GM19395 (cell line): ENCODE measurements around the gene TAS2R13.

Experiments used
- ATAC-seq: cut with Tn5 transposase; IDR thresholded peaks from one replicate; pipeline ENCODE4 v1.9.1; 2021; ENCODE audit warnings: mild to moderate bottlenecking, moderate library complexity; ENCODE audit not compliant: unreplicated experiment

Gene TAS2R13, protein sequence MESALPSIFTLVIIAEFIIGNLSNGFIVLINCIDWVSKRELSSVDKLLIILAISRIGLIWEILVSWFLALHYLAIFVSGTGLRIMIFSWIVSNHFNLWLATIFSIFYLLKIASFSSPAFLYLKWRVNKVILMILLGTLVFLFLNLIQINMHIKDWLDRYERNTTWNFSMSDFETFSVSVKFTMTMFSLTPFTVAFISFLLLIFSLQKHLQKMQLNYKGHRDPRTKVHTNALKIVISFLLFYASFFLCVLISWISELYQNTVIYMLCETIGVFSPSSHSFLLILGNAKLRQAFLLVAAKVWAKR

DNA sequence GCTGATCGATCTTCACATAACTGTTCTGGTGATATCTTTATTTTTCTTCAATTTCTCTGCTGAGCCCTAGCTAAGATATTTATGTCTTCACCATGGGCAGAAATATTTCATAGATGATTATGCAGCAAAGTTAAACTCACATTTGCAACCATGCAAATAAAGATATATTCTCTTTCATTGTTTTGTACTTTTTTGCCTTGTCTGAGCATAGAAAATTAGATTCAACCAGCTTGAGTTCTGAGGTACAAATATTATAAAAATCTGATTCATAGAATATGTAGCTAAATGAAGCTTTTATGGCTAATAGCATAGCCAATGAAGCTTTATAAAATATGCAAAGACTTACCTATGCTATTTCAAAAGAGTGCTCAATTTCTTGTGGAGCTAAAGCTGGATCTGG, at the start of gene TAS2R13:
Gene TAS2R13 (minus strand): TSS at position 101 of the 400 bp plus-strand sequence. CDS start 264 bp downstream, outside the sequence.
- ATAC-seq: no peak

DNA sequence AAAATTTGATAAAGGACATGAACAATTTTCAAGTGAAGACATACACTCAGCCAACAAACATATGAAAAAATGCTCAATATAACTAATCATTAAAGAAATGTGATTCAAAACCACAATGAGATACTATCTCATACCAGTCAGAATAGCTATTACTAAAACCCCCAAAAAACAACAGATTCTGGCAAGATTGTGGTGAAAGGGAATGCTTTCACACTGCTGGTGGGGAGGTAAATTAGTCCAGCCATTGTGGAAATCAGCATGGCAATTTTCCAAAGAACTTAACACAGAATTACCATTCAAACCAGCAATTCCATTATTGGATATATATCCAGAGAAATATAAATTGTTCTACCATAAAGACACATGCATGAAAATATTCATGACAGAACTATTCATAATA, 48.4 kb upstream of the TAS2R13 start:
- ATAC-seq: no peak

DNA sequence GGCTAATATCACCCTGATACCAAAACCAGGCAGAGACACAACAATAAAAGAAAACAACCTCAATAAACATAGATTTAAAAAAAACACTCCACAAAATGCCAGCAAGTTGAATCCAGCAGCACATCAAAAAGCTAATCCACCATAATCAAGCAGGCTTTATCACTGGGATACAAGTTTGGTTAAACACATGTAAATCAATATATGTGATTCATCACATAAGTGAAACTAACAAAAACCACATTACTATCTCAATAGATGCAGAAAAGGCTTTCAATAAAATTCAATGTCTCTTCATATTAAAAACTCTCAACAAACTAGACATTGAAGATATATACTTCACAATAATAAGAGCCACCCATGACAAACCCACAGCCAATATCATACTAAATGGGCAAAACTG, 46.7 kb upstream of the TAS2R13 start:
- ATAC-seq: no peak

DNA sequence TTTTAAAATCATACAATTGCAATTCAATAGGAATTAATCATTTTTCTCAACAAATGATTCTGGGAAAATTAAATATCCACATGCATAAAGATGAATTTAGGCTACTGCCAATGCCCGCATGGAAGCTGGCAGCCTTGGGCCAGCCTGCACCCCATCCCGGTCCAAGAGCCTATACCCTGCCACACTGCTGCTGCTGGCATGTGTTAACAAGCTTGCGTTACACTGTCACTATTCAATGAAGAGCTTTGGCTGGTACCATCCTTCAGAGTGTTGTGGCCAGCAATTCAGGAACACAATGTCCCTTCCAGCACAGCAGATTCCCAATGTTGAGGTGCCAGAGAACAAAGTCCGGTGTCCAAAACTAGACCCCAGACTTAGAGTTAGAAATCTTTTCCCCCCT, 43.3 kb upstream of the TAS2R13 start:
- no peak for ATAC-seq

DNA sequence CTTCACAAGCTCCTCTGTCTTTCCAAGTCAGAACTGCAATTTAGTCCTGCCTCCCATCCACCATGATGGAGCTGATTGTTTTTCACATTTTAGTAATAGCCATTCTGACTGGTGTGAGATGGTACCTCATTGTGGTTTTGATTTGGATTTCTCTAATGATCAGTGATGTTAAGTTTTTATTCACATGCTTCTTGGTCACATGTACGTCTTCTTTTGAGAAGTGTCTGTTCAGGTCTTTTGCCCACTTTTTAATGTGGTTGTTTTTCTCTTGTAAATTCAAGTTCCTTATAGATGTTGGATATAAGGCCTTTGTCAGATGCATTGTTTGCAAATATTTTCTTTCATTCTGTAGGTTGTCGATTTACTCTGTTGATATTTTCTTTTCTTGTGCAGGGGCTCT, 33.8 kb upstream of the TAS2R13 start:
- no peak for ATAC-seq

DNA sequence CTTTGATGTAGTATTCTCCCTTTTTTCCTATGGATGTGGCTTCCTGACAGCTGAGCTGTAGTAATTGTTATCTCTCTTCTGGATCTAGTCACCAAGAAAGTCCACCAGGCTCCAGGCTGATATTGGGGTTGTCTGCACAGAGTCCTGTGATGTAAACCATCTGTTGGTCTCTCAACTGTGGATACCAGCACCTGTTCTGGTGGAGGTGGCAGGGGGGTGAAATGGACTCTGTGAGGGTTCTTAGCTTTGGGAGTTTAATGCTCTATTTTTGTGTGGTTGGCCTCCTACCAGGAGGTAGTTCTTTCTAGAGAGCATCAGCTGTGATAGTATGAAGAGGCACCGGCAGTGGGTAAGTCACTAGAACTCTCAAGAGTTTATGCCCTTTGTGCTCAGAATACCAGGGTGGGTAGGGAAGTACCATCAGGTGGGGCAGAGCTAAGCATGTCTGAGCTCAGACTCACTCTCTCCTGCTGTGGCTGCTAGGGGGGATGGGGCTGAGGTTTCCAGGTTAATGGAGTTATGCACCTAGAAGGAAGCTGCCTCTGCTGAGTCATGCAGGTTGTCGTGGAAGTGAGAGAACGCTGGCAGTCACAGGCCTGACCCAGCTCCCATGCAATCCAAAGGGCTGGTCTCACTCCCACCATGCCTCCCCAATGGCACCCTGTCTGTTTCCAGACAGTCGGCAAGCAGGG, 32.7 kb upstream of the TAS2R13 start:
- ATAC-seq: no peak

DNA sequence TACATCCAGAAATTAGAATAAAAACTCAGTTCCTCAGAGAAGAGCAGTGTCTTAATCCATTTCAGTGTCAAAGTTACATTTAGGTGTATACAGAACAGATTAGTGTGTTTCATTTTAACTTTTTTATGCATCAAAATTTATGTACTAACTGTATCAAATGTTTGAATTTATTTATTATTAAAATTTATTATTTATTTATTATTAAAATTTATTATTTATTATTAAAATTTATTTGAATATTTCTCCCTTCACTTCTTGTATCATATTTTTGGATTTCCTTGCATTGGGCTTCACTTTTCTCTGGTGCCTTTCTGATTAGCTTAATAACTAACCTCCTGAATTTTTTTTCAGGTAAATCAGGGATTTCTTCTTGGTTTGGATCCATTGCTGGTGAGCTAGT, 32.0 kb upstream of the TAS2R13 start:
- ATAC-seq: no peak

DNA sequence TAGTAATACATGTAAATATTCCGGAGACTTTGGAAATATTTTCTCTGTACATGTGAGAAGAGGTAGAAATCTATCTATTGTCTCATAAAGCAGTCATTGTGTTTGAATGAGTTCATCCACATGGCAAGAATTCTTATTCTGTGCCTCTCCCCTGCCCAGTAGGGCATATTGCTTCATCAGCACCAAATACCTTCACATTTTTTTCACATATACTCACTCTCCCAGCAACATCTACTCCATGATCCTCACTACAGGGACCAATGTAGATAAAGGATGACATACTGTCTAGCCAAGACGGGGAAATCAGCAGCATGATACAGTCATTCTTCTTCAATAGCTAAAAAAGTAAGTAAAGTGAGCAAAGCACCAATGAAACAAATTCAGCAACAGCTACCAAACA, 31.0 kb upstream of the TAS2R13 start:
- ATAC-seq: no peak

DNA sequence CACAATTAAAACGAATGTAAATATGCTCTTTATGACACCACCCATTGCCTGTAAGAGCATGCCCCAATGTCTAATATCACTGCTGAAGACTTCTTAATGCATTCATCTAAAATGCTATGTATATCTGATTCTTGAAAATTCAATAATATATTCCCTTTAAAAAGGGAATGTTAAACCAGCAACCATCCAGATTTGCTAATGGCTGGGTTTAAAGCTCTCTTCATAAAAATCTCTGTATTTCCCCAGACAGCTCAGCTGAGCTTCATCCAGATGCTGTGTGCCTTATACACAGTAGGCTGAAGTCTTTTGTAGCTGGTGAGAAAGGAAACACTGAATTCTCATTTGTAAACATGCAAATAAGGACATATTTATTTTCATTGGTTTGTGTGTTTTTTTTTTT, 29.8 kb upstream of the TAS2R13 start, which contains the start of gene TAS2R14:
Gene TAS2R14 (minus strand): TSS at position 101 of the 400 bp plus-strand sequence. CDS start 56 bp downstream, at position 45.
- ATAC-seq: no peak

DNA sequence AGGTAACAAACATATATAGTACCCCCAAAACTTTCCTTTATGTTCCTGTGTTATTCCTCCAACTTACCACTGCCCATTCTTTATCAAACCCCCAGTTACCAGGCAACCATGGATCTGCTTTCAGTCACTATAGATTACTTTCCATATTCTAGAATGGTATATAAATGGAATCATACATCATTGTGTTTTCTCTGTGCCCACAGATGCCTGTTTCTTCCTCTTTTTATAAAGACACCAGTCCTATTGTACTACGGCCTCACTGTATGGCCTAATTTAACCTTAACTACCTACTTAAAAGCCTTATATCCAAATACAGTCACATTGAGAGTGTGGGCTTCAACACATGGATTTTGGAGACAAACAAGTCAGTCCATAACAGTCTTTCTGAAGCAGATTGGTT, 27.1 kb upstream of the TAS2R13 start:
- no peak for ATAC-seq

DNA sequence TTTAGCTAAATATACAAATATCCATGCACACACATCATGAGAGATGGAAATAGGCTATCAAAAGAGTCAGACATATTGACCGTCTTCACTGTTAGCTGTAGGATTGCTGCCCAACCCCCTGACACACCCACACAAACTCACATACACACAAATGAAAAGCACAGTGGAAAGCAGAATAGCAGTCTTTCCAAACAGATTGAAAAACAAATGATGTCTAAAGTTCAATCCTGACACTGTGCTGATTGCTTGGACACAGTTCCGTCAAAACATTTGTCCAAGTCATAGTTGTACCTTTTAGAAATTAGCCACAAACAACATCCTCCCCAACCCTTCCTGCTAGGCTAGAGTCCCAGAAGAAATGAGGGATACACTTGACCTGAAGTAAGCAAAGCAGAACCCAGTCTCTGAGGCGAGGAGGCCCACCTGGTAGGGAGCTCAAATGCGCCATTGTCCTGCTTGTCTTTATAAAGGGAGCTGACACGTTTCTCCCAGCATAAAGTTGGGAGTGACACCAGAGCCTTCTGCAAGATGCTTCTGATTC, 19.5 kb upstream of the TAS2R13 start, which contains the start of gene PRH2:
Gene PRH2 (plus strand): TSS at position 491 of the 541 bp plus-strand sequence. CDS start 38 bp downstream, at position 529.
- ATAC-seq: no peak

DNA sequence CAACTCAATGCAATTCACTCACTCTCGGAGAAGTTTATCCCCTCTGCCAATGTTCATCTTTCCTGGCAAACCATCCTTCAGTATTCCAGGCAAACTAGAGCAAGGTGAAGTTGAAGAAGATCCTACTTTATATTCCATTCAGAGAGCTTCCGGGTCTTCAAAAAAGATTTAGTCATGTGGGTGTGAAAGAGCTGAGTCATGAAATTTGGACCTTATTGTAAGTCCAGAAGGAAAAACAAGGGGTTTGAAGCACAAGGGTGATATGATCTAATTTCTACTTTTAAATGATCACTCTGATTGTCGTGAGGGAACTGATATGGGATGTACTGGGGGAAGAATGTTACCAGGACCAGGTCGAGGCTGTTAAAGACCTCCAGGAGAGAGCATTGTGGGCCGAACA, 16.9 kb upstream of the TAS2R13 start:
- no peak for ATAC-seq

DNA sequence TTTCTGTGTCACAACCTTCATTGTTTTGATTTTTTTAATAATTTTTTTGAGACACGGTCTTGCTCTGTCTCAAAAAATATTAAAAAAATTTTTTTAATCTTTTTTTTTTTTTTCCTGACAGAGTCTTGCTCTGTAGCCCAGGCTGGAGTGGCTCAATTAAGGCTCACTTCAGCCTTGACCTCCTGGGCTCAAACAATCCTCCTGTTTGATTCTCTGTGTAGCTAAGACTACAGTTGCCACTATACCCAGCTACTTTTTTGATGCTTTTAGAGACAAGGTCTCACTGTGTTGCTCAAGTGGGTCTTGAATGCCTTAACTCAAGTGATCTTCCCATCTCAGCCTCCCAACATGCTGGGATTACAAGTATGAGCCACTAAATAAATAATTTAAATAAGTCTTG, 10.4 kb upstream of the TAS2R13 start:
- no peak for ATAC-seq

DNA sequence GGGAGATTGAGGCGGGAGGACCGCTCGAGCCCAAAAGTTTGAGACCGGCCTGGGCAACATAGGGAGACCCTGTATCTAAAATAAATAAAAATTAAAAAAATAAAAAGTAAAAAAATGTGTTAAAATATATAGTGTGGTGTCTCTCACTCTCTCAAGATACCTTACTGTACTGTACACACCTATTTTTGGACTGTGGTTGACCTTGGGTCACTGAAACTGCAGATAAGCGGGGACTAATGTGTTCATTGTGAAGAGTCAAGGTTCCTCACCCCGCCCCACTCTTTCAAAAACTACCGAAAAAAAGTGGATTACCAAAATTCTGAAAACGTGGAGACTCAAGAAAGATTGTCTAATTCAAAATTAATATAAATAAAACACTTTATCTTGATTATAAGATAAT, 1.0 kb upstream of the TAS2R13 start:
- no peak for ATAC-seq

DNA sequence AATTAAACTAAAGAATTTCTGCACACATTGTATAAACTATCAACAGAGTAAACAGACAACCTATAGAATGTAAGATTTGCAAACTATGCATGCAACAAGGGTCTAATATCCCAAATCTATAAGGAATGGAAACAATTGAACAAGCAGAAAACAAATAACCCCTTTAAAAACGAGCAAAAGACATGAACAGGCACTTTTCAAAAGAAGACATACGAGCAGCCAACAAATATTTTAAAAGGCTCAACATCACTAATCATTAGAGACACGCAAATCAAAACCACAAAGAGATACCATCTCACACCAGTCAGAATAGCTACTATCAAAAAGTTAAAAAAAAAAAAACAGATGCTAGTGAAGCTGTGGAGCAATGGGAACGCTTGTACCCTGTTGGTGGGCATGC, 4.7 kb downstream of the TAS2R13 start:
- ATAC-seq: no peak

DNA sequence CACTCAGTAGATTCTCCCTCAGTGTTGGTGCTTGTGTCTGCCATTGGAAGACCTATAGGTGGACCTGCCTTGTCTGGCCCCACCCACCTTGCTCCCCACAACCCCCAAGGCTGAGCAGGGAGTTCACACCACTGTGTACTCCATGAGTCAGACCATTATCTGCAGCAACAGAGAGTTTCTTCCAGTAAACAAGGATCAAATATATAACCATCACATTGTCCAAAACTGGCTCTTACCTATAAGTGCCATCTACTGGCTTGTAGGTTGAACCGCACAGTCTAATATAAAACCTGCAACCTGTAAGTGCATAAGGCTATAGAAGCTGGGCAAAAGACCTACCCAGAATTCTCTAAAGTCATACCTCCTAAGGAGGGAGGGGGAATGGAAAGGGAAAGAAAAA, 7.9 kb downstream of the TAS2R13 start:
- ATAC-seq: no peak

DNA sequence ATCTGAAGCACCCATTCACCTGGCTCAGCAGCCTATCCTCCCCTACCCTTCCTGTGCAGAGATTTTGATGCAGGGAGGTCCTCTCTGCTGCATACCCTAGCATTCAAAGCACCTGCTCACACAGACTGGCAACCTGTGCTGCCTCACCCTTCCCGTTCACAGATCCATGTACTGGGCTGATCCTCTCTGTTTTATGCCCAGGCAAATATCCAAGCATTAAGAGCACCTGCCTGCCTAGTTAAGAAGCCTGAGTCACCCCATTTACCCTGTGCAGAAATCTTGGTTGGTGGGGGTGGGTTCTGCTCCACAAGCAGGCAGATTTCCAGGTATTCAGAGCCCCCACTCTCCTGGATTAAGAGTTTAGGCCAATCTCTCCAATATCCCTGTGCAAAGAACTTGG, 8.4 kb downstream of the TAS2R13 start:
- no peak for ATAC-seq

DNA sequence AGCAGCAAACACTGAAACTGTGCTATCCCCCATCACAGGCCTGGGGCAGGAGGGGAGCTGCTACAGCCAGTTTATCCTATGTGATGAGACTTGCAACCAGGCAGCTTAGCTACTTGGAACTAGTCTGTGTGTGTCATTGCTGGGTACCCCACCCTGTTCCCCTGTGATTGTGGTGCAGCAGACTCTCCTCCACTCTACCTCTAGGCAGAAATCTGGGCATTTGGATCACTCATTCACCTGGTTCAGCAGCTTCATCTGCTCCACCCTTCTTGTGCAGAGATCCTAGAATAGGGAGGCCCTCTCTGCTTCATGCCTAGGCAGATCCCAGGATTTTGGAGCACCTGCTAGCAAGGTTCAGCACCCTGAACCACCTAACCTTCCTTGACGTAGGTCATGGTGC, 8.8 kb downstream of the TAS2R13 start:
- no peak for ATAC-seq

DNA sequence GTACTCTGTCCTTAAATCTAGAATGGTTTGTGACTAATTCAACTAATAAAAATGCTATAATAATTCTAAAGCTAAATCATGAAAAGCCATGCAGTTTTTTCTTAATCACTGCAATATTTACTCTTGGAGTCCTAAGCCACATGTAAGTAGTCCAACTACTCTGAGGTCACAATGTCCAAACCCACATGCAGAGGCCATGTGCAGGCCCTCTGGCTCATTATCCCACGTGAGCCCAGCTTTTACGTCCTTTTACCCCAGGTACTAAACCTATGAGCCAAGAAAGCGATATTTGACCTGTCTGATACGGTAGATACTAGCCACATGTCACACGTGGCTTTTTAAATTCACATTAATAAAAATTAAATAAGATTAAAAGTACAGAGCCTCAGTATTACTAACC, 12.5 kb downstream of the TAS2R13 start:
- ATAC-seq: no peak

DNA sequence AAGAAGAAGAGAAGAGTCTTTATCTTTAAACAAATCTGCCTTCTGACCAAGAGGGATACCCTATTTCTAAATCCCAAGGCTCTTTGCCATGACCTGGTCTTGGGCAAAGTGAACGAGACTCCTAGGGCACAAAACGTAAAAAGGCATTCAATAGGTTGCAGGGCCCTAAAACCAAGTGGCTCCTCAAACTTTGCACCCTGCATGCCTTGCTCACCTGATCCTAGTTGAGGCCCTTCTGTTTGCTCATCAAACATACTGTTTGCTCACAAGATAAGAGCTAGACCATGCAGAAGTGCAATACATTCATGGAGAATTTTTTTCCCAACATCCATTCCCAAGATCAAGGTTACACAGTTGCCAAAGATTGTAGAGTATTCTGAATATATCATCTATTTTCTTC, 17.4 kb downstream of the TAS2R13 start:
- ATAC-seq: no peak

DNA sequence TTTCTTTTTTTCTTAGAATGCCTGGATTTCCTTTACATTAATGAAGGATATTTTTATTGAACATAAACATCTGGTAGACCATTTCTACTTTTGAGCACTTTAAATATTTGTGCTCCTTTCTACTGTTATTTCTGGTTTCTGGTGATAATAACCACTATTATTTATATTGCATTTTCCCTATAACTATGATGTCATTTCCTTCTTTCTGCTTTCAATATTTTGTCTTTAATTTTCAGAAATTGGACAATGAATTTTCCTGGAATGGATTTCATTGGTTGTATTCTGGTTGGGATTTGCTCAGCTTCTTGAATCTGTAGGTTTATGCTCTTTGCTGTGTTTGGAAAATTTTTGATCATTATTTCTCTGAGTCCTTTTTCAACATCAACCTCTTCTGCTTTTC, 20.1 kb downstream of the TAS2R13 start:
- no peak for ATAC-seq

DNA sequence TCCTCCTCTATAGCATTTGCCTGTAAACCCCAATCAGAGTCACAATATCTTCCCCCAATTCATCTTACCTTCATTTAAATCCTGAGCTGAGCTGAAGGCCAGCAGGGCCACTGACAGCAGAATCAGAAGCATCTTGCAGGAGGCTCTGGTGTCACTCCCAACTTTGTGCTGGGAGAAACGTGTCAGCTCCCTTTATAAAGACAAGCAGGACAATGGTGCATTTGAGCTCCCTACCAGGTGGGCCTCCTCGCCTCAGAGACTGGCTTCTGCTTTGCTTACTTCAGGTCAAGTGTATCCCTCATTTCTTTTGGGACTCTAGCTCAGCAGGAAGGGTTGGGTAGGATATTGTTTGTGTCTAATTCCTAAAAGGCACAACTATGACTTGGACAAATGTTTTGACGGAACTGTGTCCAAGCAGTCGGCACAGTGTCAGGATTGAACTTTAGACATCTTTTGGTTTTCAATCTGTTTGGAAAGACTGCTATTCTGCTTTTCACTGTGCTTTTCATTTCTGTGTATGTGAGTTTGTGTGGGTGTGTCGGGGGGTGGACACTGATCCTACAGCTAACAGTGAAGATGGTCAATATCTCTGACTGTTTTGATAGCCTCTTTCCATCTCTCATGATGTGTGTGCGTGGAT, 25.2 kb downstream of the TAS2R13 start, which contains the start of gene PRH1:
Gene PRH1 (minus strand): TSS at position 170 of the 640 bp plus-strand sequence. CDS start 38 bp downstream, at position 132.
- ATAC-seq: no peak
